Stimulated activated CD8-positive, alpha-beta memory T cell treated with anti-CD3 and anti-CD28 coated beads, Interleukin-4, amount 100 ng/mL, for 48 hours (primary cell): ENCODE measurements around the gene SLC46A2.

Experiments used
- DNase-seq: peaks from one replicate; pipeline ENCODE4 v3.0.0-alpha.2; 2020

Gene SLC46A2

DNA sequence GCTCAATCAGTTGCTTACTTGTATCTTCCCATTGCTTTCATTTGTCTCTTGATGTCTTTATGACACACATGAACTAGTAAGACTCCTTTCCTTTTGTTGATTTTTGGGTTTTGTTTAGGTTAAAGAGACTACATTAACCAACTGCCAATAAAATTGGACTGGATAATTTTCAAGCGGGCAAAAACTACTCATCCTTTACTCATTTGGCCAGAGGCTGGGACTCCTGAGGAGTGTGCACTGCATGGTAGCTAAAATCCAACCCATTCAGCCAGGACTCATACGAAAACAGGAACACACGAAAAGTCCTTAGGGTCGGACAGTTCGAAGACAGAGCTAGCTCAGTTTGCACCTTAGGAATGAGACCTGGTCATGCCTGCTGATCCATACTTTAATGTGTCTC lies 6.0 kb downstream of the SLC46A2 start:
- DNase-seq = no peak

GRCh38 chr9:112884101-112884500 lies 6.6 kb downstream of the SLC46A2 start:
- DNase-seq = no peak

DNA sequence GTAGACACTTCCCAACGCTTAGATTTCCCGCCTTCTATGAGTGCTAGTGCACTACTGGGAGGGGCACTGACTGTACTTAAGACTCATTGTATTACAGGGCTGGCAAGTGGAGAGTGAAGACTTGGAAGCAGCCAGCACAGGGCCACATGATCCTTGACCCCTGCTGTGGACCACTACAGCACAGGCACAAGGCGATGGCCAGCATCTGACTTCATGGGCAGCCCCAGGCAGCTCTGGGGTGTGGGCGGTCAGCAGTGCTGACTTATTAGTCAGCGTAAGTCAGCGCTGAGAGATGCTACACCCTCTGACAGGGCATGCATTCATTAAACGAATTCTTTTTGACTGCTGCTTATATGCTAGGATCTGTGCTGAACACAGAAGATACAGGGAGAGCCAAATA lies 9.3 kb downstream of the SLC46A2 start:
- no peak for DNase-seq

- DNase-seq = no peak
Observed at GRCh38 chr9:112880650-112881049, 10.0 kb downstream of the SLC46A2 start.

- DNase-seq = no peak
Observed at GRCh38 chr9:112878752-112879151, 11.9 kb downstream of the SLC46A2 start.

DNA sequence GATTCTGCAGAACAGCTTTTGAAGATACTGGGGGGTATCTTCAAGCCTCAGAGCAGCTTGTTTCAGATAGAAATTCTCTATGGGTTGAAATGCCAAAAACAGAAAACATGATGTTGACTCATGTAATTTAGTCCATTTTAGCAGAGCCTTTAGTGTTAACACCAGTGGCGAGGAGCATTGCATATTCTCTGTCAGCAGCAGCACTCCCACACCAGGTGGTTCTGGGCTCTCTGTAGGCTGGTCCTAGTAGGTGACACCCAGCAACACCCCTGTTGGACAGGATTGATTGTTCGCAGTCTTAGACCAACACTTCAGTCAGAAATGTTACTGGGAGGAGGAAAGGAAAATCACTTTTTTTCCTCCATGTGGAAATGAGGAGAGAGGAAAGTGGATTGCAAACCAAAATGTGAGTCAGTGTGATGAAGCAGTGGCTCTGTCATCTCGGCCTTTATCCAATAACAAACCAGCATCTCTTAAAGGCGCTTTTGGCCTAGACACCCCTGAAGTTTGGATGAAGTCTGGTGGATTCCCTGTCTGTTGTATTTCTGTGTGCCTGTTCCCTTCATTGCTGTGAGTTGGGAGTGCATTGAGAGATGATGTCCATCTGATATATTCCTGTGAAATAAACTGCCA lies 16.8 kb downstream of the SLC46A2 start:
- no peak for DNase-seq

DNA sequence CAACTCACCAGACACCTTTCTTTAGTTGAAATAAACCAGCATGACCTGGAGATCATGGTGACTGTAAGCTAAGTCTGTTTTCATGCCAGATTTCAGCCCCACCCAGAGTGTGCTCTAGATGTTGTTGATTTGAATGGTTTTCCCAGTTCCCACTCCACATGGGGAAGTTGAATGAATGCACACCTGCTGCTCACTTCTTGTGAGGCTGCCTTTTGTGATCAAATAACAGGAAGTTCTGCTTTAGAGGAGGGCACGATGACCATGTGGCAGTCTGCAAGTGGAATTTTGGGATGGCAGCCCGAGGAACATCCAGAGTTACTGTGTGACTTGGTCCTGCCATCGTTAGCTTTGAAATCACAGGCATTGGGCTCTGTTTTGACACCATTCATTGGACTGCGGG lies 18.7 kb downstream of the SLC46A2 start:
- no peak for DNase-seq

DNA sequence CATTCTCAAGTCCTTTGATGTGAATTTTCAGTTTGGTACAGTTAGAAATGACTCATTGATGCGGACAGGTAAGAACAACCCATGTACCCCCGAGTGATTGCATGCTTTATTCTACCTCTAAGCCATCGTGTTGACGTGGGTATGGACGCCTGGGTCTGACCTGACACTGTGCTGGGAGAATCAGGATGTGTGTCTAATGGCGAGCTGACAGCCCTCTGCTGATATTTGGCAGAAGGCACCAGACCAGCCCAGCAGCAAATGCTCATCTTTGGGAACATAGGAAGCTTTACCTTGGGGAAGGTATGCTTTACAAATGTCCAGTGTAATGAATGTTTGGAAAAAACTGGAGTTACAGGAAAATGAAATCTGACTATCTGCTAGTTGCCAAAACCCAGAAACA lies 20.1 kb downstream of the SLC46A2 start:
- no peak for DNase-seq

DNA sequence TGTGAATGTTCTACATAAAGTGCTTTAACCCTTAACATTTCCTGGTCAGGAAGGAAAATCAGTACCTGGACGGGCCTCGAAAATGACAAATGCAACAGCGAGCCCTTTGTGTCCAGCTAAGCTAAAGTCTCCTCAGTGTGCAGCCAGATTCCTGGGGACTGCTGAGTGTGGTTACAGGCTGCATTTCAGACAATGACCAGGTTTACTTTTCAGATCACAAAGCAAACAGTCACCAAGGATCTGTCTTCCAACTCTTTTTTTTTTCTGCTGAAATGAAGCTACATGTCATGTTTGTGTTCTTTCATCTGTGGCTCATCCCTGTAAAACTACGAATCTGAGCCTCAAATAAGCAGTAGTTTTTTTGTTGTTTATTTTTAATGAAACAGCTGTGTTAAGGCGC lies 20.8 kb downstream of the SLC46A2 start:
- no peak for DNase-seq

DNA sequence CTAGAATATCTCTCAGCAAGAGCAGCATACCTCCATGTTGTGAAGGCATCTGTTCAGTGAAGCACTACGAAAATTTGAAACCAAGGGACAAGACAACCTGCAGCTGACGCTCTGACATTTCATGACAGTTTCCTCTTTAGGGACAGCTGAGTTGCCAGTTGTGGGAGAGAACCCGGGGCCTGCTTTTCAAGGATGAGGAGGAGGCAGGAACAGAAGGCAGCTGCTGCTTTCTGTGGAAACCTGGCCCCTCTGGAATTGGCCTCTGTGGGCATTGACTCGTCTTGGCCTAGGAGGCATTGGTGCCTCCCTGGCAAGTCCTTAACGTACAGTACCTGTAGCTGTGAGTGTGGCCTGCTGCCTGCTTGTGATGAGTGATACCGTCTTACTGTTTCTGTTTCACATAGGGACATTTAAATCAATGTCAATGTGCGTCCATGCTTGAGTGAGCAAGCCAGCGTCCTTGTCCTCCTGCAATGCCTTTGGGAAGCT lies 21.6 kb downstream of the SLC46A2 start:
- no peak for DNase-seq

GRCh38 chr9:112868461-112868860 lies 22.2 kb downstream of the SLC46A2 start:
- no peak for DNase-seq

- peak; percentile 34 for DNase-seq
Observed at GRCh38 chr9:112867275-112867991, 23.2 kb downstream of the SLC46A2 start.

GRCh38 chr9:112866662-112867274 lies 23.9 kb downstream of the SLC46A2 start:
- DNase-seq = no peak

DNA sequence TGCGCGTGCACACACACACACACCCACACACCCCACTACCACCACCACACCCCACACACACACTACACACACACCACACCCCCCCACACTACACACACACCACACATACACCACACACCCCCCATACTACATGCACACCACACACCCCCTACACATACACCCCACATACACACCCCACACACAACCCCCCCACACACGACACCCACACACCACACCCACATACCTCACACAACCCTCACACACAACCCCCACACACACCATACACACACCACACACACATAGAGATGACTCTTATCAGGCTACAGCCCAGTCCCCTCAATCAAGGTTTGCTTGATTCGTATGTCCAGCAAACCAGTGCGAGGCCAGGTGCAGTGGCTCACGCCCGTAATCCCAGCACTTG lies 25.7 kb downstream of the SLC46A2 start:
- DNase-seq = no peak

DNA sequence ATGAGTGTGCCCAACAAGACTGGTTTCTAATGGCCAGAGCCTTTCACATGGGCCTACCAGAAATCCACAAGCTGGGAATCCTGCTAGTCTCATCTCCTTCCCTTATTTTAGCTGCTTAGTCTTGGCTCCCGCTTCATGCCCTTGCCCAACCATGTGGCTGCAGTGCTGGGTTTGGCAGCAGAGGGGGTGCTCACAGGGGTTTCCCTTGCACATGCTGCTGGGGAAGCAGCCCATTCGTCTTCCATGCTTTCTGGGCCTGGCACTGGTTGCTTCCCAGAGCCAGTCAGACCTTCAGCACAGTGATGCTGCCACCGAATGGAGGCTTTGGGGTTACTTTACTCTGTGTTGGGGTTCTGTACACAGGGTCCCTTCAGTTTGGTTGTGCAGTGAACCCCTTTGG lies 26.3 kb downstream of the SLC46A2 start:
- no peak for DNase-seq

- DNase-seq = no peak
Observed at GRCh38 chr9:112863746-112864145, 26.9 kb downstream of the SLC46A2 start.

GRCh38 chr9:112863214-112863613 lies 27.5 kb downstream of the SLC46A2 start:
- DNase-seq = no peak

GRCh38 chr9:112861638-112862555 lies 28.8 kb downstream of the SLC46A2 start:
- no peak for DNase-seq

DNA sequence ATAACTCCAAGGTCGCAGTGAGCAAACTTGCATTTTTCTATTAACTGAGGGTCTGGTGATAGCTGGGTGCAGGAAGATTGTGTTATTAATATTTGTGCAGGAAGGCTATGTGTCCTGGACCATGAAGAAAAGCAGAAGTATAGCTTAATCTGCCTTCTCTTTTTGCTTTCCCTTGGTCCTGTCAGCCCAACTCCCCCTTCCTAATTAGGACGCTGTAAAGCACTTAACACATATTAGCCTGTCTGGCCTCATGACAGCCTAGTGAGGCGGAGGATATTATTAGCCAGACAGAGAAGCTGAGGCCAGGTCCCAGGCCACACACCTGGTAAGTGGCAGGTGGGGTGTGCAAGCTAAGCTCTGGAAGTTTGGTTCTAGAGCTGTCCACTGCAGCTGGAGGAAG lies 29.5 kb downstream of the SLC46A2 start:
- DNase-seq = no peak

DNA sequence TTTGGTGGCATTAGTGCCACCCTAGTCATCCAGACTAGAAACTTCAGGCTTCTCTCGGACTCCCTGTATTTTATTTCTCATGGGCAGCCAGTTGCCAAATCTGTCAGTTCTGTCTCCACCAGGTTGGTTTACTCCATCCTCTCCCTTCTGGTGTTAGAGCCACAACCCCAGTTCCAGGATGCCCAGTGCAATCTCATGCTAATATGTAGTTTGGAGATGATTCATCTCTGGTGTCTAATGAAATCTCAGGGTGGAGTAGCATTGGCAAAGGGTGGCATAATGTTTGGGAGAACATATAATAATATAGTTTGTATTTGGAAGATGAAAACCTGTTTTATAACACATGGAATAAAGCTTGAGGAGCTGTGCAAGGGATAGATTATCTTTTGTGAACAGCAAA lies 30.2 kb downstream of the SLC46A2 start:
- no peak for DNase-seq

- DNase-seq = no peak
Observed at GRCh38 chr9:112858625-112859147, 32.0 kb downstream of the SLC46A2 start.

DNA sequence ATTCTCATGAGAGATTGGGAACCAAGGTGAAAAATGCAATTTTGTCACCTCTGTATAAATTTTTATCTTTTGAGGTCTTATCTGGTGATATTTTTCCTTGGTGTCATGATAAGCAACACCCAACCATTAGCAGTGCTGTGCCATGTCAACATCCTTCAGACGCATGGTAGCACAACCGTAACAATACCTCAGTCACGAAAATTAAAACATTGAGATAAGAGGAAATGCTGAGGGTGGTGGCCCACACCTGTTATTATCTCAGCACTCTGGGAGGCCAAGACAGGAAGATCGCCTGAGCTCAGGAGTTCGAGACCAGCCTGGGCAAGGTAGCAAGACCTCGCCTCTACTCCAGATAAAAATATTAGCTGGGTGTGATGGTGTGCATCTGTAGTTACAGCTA lies 32.7 kb downstream of the SLC46A2 start:
- no peak for DNase-seq

DNA sequence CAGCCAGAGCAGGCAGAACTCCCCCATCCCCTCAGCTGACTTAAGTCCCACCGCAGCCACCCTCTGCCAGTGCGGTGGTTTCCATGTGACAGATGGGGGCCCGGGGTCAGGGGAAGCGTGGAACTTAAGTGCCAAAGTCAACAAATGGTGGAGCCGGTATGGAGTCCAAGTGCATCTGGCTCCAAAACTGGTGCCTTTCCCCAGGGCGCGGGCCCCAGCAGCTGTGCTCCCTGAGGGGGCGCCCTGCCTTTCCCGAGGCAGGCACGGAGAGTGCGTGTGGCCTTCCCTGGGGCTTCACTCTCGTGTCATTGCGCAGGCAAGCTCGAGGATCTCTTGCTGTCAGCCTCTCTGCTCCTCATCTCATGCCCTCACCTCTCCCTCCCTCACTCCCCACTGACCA lies 33.8 kb downstream of the SLC46A2 start:
- DNase-seq = no peak
